GM18867 (cell line): ENCODE results near the gene ZNF469.
"Not testable (repeated sequence)": the region's sequence is repeated elsewhere in the genome, so short reads cannot be mapped to it uniquely, and the experiment has no call there.

ENCODE experiments used
- ATAC-seq: cut with Tn5 transposase; IDR thresholded peaks from one replicate; pipeline ENCODE4 v1.9.1; 2021; ENCODE audit warnings: mild to moderate bottlenecking, moderate library complexity; ENCODE audit not compliant: unreplicated experiment

Gene ZNF469

DNA sequence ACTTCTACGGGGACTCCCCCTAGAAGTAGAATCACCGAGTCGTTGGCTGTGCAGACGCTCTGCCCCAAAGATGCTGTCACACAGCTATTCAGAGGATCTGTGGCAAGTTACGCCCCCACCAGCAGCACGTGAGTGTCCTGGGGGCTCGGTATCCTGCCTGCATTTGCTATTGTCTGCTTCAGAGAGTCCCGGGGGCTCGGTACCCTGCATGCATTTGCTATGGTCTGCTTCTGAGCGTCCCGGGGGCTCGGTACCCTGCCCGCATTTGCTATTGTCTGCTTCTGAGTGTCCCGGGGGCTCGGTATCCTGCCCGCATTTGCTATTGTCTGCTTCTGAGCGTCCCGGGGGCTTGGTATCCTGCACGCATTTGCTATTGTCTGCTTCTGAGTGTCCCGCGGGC is 23.8 kb upstream of the ZNF469 start:
- ATAC-seq, result no peak

GRCh38 chr16:88360401-88360800 is 22.4 kb upstream of the ZNF469 start:
- not testable (repeated sequence) for ATAC-seq

DNA sequence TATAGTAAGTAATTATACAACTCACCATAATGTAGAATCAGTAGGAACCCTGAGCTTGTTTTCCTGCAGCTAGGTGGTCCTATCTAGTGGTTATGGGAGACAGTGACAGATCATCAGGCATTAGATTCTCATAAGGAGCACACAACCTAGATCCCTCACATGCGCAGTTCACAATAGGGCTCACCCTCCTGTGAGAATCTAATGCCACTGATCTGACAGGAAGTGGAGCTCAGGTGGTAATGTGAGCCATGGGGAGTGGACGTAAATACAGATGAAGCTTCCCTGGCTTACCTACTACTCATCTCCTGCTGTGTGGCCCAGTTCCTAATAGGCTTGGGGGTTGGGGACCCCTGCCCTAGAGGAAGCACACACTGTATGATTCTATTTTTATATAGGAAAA is 21.8 kb upstream of the ZNF469 start:
- ATAC-seq, result no peak

DNA sequence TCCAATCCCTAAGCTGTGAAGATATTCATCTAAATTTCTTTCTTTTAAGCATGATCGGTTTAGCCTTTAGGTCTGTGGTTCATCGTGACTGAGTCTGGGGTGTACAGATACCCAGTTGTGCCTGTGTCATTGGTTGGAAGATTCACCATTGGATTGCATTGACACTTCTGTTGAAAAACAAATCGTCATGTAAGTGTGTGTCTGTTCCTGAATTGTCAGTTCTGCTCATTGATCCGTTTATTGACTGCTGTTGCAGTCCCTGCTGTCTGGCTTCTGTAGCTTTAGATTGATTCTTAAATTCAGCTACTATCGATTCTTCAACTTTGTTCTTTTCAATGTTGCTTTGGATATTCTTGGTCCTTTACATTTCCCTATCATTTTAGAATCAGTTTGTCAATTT is 21.0 kb upstream of the ZNF469 start:
- ATAC-seq, result no peak

- ATAC-seq, result no peak
Measured at GRCh38 chr16:88363239-88363891, 19.4 kb upstream of the ZNF469 start.

- no peak for ATAC-seq
Measured at GRCh38 chr16:88365244-88365865, 17.4 kb upstream of the ZNF469 start.

DNA sequence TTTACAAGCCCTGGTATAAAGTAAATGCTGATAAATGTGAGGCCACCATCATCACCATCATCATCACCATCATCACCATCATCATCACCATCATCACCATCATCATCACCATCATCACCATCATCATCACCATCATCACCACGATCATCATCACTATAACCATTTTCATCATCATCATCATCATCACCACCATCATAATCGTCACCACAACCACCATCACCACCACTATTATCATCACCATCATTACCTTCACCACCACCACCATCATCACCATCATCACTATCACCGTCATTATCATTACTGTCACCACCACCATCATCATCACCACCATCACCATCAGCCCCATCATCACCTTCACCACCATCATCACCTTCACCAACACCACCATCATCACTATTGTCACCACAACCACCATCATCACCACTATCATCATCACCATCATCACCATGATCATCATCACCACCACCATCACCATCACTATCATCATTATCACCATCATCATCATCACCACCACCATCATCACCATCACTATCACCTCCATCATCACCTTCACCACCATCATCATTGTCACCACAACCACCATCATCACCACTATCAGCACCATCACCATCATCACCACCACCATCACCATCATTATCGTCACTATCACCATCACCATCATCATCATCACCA is 16.6 kb upstream of the ZNF469 start:
- ATAC-seq, result no peak

- ATAC-seq, result no peak
Measured at GRCh38 chr16:88366704-88367047, 16.1 kb upstream of the ZNF469 start.

DNA sequence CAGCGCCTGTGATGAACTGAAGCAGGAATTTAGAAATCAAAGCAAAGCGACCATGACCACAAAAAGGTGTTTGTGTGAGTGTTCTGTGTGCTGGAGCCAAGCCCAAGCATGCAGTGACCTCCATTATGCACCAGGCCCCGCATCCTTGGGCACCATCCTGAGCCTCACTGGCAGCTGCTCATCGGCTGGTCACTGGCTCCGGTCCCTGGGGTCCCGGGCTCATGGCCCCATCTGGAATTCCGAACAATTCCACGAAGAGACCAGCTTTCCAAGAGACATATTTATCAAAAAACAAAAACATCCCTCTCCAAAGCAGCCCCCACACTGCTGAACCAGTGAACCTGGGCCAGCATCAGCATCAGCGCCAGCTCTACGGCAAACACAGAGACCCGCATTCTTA is 15.2 kb upstream of the ZNF469 start:
- no peak for ATAC-seq

- ATAC-seq, result no peak
Measured at GRCh38 chr16:88368036-88368435, 14.7 kb upstream of the ZNF469 start.

- ATAC-seq, result no peak
Measured at GRCh38 chr16:88368994-88369393, 13.8 kb upstream of the ZNF469 start.

- no peak for ATAC-seq
Measured at GRCh38 chr16:88369447-88370008, 13.2 kb upstream of the ZNF469 start.

GRCh38 chr16:88370365-88370764 is 12.4 kb upstream of the ZNF469 start:
- ATAC-seq, result no peak

DNA sequence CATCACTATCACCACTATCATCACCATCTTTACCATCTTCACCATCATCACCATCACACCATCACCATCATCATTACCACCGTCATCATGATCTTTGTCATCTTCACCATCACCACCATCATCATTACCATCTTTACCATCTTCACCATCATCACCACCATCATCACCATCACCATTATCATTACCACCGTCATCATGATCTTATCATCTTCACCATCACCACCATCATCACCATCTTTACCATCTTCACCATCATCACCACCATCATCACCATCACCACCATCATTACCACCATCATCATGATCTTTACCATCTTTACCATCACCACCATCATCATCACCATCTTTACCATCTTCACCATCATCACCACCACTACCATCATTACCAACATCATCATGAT is 10.2 kb upstream of the ZNF469 start:
- ATAC-seq, result no peak

DNA sequence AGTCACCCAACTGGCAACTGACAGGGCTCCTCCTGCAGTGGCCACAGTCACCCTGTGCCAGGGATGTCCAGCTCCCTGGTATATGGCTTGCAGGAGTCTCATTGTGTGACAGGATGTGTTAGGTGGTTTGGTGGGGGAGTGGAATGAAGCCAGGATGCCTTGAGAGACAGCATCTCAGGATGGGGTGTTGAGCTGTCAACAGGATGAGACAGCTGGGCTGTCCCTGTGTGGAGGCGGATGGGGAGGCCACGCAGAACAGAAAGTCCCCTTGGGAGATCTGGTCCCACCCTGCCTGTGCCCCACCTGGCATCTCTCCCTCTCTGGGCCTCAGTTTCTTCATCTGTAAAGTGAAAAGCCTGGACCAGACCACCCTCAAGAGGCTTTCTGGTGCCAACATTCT is 9.5 kb upstream of the ZNF469 start:
- ATAC-seq, result no peak

- no peak for ATAC-seq
Measured at GRCh38 chr16:88373927-88374492, 8.7 kb upstream of the ZNF469 start.

GRCh38 chr16:88374736-88375135 is 8.0 kb upstream of the ZNF469 start:
- ATAC-seq, result no peak

GRCh38 chr16:88375236-88375975 is 7.4 kb upstream of the ZNF469 start:
- ATAC-seq, result no peak

DNA sequence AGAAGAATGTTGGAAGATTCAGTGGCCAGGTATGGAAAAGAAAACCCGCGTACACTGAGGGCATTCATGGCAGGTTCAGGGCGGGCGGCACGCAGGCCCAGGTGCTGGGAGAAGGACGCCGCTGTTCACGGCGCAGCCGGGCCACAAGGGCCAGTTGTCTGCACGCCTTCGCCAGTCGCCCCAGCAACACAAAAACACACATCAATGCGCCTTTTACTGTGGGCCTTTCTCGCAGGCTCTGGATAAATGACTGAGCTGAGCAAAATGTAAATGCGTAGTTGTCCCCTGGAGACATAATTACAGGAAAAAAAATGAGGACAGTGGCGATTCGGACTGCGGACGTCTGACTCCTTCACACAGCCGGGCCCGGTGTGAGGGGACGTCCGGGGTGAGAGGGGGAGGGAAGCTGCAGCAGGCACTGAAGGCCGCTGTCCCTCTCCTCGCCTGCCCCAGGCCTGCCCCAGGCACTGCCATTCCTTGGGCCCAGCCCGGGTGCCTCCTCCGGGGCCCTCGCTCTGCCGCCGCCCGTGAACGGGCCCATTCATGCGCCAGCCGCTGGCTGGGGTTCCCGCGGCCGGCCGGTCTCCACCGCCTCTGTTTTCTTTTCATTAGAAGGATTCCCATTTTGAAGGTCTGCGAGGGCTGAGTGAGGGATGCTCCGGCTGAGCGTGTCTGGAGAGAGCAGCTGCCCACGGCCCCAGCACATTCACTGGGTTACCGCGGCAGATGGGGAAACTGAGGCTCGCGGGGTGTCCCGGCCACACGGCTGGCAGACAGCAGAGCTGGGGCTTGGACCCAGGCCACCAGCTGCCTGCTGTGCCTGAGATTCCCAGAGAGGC is 6.5 kb upstream of the ZNF469 start:
- ATAC-seq, result no peak
